ENCODE measurements around the gene SORCS1.

Gene SORCS1

GRCh38 chr10:106566873-106567272 lies 597.6 kb downstream of the SORCS1 start:
- H3K4me3 ChIP-seq (ENCODE audit: low read length) = no peak overlapping the region
- TF ChIP-seq CTCF (conservative IDR thresholded peaks at IDR 0.05; ENCODE audit: low read depth, low read length) = no peak
- DNase-seq (ENCODE audit: low read depth) = no peak

GRCh38 chr10:106565546-106565945 lies 599.0 kb downstream of the SORCS1 start:
- no peak for DNase-seq (ENCODE audit: low read depth)
- H3K4me3 ChIP-seq (ENCODE audit: low read length) = no peak overlapping the region
- no peak for TF ChIP-seq CTCF (conservative IDR thresholded peaks at IDR 0.05; ENCODE audit: low read depth, low read length)

GRCh38 chr10:106563384-106563783 lies 601.1 kb downstream of the SORCS1 start:
- H3K4me3 ChIP-seq (ENCODE audit: low read length) = no peak overlapping the region
- no peak for TF ChIP-seq CTCF (conservative IDR thresholded peaks at IDR 0.05; ENCODE audit: low read depth, low read length)
- no peak for DNase-seq (ENCODE audit: low read depth)

- no peak for TF ChIP-seq CTCF (conservative IDR thresholded peaks at IDR 0.05; ENCODE audit: low read depth, low read length)
- no peak overlapping the region for H3K4me3 ChIP-seq (ENCODE audit: low read length)
- DNase-seq (ENCODE audit: low read depth) = peak; percentile 76
These were observed 603.4 kb downstream of the SORCS1 start for GRCh38 chr10:106560925-106561640.

GRCh38 chr10:106559442-106559841 lies 605.1 kb downstream of the SORCS1 start:
- no peak overlapping the region for H3K4me3 ChIP-seq (ENCODE audit: low read length)
- TF ChIP-seq CTCF (conservative IDR thresholded peaks at IDR 0.05; ENCODE audit: low read depth, low read length) = no peak
- DNase-seq (ENCODE audit: low read depth) = no peak

GRCh38 chr10:106557951-106558733 lies 606.4 kb downstream of the SORCS1 start:
- no peak for DNase-seq (ENCODE audit: low read depth)
- TF ChIP-seq CTCF (conservative IDR thresholded peaks at IDR 0.05; ENCODE audit: low read depth, low read length) = no peak
- H3K4me3 ChIP-seq (ENCODE audit: low read length) = no peak overlapping the region

GRCh38 chr10:106557053-106557452 lies 607.5 kb downstream of the SORCS1 start:
- DNase-seq (ENCODE audit: low read depth) = no peak
- no peak for TF ChIP-seq CTCF (conservative IDR thresholded peaks at IDR 0.05; ENCODE audit: low read depth, low read length)
- H3K4me3 ChIP-seq (ENCODE audit: low read length) = no peak overlapping the region

Measured in retinal pigment epithelial cell (primary cell).